GM23248 (cell line): ENCODE results near the gene SLIT3. TPM values are rescaled to one million over a fixed set of nuclear protein-coding genes. Genes with fewer than 3 reads are reported as not detected.

Source experiments
- DNase-seq: peaks from one replicate; pipeline ENCODE4 v3.0.0-alpha.2; 2015
- H2AFZ ChIP-seq: fragments of 200-600 bp; sonication (generic); 2 replicates; pipeline ENCODE4 v1.6.1; 2016; ENCODE audit warnings: antibody characterized with exemption
- H3F3A ChIP-seq: fragments of 200-600 bp; sonication (generic); 2 replicates; pipeline ENCODE4 v1.6.1; 2016; ENCODE audit warnings: mild to moderate bottlenecking, antibody characterized with exemption, mixed run types; ENCODE audit not compliant: insufficient read depth
- H3K27ac ChIP-seq: fragments of 200-600 bp; sonication (generic); 2 replicates; pipeline ENCODE4 v1.5.1; 2016; ENCODE audit warnings: mild to moderate bottlenecking
- H3K27me3 ChIP-seq: fragments of 200-600 bp; sonication (generic); replicated peaks from 2 replicates; pipeline ENCODE4 v1.6.1; 2016; ENCODE audit warnings: mild to moderate bottlenecking; ENCODE audit not compliant: insufficient read depth
- H3K36me3 ChIP-seq: fragments of 200-600 bp; sonication (generic); 2 replicates; pipeline ENCODE4 v1.6.1; 2016; ENCODE audit warnings: low read depth, mild to moderate bottlenecking
- H3K4me1 ChIP-seq: fragments of 200-600 bp; sonication (generic); 2 replicates; pipeline ENCODE4 v1.6.1; 2016; ENCODE audit warnings: mild to moderate bottlenecking; ENCODE audit not compliant: insufficient read depth
- H3K4me2 ChIP-seq: fragments of 200-600 bp; sonication (generic); one replicate; pipeline ENCODE4 v1.6.1; 2016; ENCODE audit warnings: mild to moderate bottlenecking; ENCODE audit not compliant: unreplicated experiment
- H3K4me3 ChIP-seq: fragments of 200-600 bp; sonication (generic); 2 replicates; pipeline ENCODE4 v1.5.1; 2016; ENCODE audit warnings: mild to moderate bottlenecking
- H3K79me2 ChIP-seq: fragments of 200-600 bp; sonication (generic); 2 replicates; pipeline ENCODE4 v1.6.1; 2016; ENCODE audit warnings: mild to moderate bottlenecking; ENCODE audit not compliant: insufficient read depth
- H3K9ac ChIP-seq: fragments of 200-600 bp; sonication (generic); 2 replicates; pipeline ENCODE4 v1.6.1; 2016; ENCODE audit warnings: mild to moderate bottlenecking
- H3K9me2 ChIP-seq: fragments of 200-600 bp; sonication (generic); 2 replicates; pipeline ENCODE4 v1.6.1; 2016; ENCODE audit warnings: mixed run types, mild to moderate bottlenecking, moderate library complexity; ENCODE audit not compliant: insufficient read depth
- H3K9me3 ChIP-seq: fragments of 200-600 bp; sonication (generic); one replicate; pipeline ENCODE4 v1.6.1; 2017; ENCODE audit warnings: low read depth
- H4K20me1 ChIP-seq: fragments of 200-600 bp; sonication (generic); 2 replicates; pipeline ENCODE4 v1.6.0; 2016; ENCODE audit not compliant: insufficient read depth
- EZH2 ChIP-seq: fragments of 200-600 bp; sonication (generic); IDR thresholded peaks from 2 replicates; pipeline ENCODE4 v1.6.1; 2018; ENCODE audit warnings: antibody characterized with exemption, mild to moderate bottlenecking; ENCODE audit not compliant: insufficient read depth, poor library complexity, severe bottlenecking
- EZH2phosphoT487 ChIP-seq: fragments of 200-600 bp; sonication (generic); IDR thresholded peaks from 2 replicates; pipeline ENCODE4 v1.6.1; 2018; ENCODE audit warnings: antibody characterized with exemption, moderate library complexity, mild to moderate bottlenecking, low read depth; ENCODE audit not compliant: insufficient read depth
- whole genome bisulfite sequencing, 2 experiments: methylation state at CpG; one replicate each; pipeline ENCODE4 v1.1.6; 2015 to 2017; ENCODE audit warnings: low lambda C conversion rate in 2 of 2, low coverage in 1 of 2; ENCODE audit errors: missing lambda C conversion rate in 2 of 2; 5-methylcytosine and 5-hydroxymethylcytosine counted together
- in situ Hi-C: fragments of 300-500 bp; cut with MboI; formaldehyde crosslinking; loops from 2 replicates; pipeline ENCODE4 v1.15.0; 2020
- polyA plus RNA-seq: library from polyadenylated mRNA; unstranded; fragments of >200 nt; fragmentation: Nextera tagmentation; extraction: Ambion mirVana; gene quantifications from 2 replicates; pipeline ENCODE4 v1.2.1, GENCODE V29; 2016
- total RNA-seq: library from RNA; depleted of rRNA; stranded (reverse); fragments of >200 nt; shearing (Covaris generic); gene quantifications from 2 replicates; pipeline ENCODE4 v1.2.3, GENCODE V29; 2014

SLIT3 gene
- total and polyA plus RNA-seq, 2 experiments from 2014 or later, result 61.9 to 100 TPM

DNA sequence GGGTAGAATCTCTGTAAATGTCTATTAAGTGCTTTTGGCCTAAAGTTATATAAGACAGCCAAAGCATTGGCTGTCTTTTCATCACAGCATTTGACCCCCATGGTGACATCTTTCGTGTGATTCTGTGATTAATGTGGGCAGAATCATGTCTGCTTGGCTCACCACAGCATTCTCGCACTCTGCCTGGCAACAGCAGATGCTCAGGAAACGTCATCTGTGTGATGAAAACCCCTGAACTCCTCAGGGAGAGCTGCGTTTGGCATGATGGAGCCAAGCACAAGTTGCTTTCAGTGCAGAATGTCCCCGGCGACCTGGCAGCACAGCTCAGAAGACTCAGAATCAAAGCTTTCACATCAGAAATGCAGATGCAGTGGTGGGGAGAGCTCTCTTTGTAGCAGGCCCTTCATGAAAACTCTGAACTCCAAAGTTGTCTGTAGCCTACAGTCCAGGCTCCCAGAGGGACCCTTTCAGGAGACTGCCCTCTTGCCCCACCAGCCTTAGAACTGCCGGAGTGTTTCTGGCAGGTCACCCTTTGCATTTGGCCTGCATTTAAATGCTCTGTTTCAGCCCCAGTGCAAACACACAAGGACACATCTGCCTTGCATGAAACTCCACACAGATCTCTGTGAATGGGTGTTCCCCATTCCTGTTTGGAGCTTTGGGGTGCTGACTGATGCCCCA lies 566.2 kb downstream of the SLIT3 start:
- peak; percentile 88 for DNase-seq
- 16 to 25% methylated on average over 7 of the region's 7 CpGs for WGBS, 2 experiments
- Histone ChIP-seq H3K79me2 (no peaks in the 10 kb centered on the region), H3K9ac (no peak overlapping the region; the same call in 1 of the 2 replicates), H3F3A (no peaks in the 10 kb centered on the region), H3K9me3 (no peaks in the 10 kb centered on the region), H3K27me3 (no peaks in the 10 kb centered on the region), H3K4me2 (no peak overlapping the region), H3K4me3 (no peak overlapping the region), H3K36me3 (no peaks in the 10 kb centered on the region; the same call in 1 of the 2 replicates), H3K9me2 (no peaks in the 10 kb centered on the region), H4K20me1 (no peaks in the 10 kb centered on the region), H3K4me1 (peaks cover 9% of the 10 kb centered on the region; the same call in 1 of the 2 replicates), H2AFZ (no peak overlapping the region), H3K27ac (peak overlapping the region; percentile 38; the same call in 1 of the 2 replicates)
- TF ChIP-seq EZH2, result no peak
- TF ChIP-seq EZH2phosphoT487, result no peak
- in situ Hi-C loops, result no loop called here

DNA sequence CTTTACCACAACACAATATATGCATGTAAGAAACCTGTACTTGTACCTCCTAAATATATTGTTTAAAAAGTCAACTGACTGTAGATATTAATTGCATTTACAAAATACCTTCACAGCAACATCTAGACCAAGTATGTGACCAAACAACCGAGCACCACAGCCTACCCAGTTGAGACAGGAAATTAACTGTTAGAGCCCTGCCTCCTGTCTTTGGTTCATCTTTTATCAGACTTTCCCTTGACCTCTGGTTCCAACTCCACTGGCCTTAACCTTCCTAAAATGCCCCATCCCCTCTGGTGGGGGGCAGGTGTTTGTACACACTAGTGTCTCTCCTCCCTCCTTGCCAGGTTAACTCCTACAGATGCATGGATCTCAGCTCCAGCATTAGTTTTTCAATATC lies 566.8 kb downstream of the SLIT3 start:
- no peak for DNase-seq
- no peak overlapping the region for H3K4me2 ChIP-seq
- H3K4me3 ChIP-seq, result no peak overlapping the region
- H2AFZ ChIP-seq, result no peak overlapping the region
- H3K27me3 ChIP-seq, result no peaks in the 10 kb centered on the region
- peaks cover 9% of the 10 kb centered on the region; the same call in 1 of the 2 replicates for H3K4me1 ChIP-seq
- H3K9me2 ChIP-seq, result no peaks in the 10 kb centered on the region
- no peaks in the 10 kb centered on the region for H3F3A ChIP-seq
- in situ Hi-C loops, result no loop called here
- 56 to 76% methylated on average over 1 of the region's 1 CpG for WGBS, 2 experiments
- no peaks in the 10 kb centered on the region for H4K20me1 ChIP-seq
- no peaks in the 10 kb centered on the region; the same call in none of the 2 replicates for H3K36me3 ChIP-seq
- H3K9me3 ChIP-seq, result no peaks in the 10 kb centered on the region
- peak overlapping the region; percentile 38; the same call in 1 of the 2 replicates for H3K27ac ChIP-seq
- TF ChIP-seq EZH2 (no peak), EZH2phosphoT487 (no peak)
- no peaks in the 10 kb centered on the region for H3K79me2 ChIP-seq
- no peak overlapping the region for H3K9ac ChIP-seq

GRCh38 chr5:168728546-168729211 lies 572.3 kb downstream of the SLIT3 start:
- Histone ChIP-seq H3F3A (no peaks in the 10 kb centered on the region), H4K20me1 (no peaks in the 10 kb centered on the region), H3K9me3 (no peaks in the 10 kb centered on the region), H3K27ac (no peak overlapping the region), H3K9me2 (no peaks in the 10 kb centered on the region), H3K36me3 (peaks cover 5% of the 10 kb centered on the region; the same call in 1 of the 2 replicates), H3K4me2 (no peak overlapping the region), H2AFZ (no peak overlapping the region), H3K4me3 (no peak overlapping the region), H3K79me2 (no peaks in the 10 kb centered on the region), H3K27me3 (no peaks in the 10 kb centered on the region), H3K9ac (no peak overlapping the region), H3K4me1 (no peaks in the 10 kb centered on the region)
- WGBS, 2 experiments, result 94 to 100% methylated on average over 1 of the region's 1 CpG
- in situ Hi-C loops, result no loop called here
- DNase-seq, result no peak
- TF ChIP-seq EZH2 (no peak), EZH2phosphoT487 (no peak)

DNA sequence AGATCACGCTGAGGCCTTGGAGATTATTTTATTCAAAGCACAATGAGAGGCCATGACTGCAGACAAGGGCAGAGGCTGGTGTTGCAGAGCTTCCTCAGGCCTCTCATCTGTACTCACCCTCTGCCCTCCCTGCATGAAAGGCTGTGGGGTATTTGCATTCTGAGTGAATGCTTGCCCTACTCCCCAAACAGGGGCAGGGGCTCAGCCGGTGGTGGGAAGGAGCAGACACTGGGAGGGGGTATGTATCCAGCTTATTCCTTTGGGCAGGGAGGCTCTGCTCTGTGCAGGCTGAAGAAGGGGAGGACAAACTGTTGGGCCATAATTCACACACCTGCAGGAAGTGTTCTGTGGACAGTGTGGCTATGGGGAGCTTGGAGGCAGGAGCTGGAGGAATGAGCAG lies 573.4 kb downstream of the SLIT3 start:
- Histone ChIP-seq H3K4me2 (no peak overlapping the region), H3K27ac (no peak overlapping the region), H3K27me3 (no peaks in the 10 kb centered on the region), H3K79me2 (no peaks in the 10 kb centered on the region), H4K20me1 (no peaks in the 10 kb centered on the region), H3F3A (no peaks in the 10 kb centered on the region), H3K4me1 (no peaks in the 10 kb centered on the region), H3K9ac (no peak overlapping the region), H3K4me3 (no peak overlapping the region), H2AFZ (no peak overlapping the region), H3K9me3 (no peaks in the 10 kb centered on the region), H3K9me2 (no peaks in the 10 kb centered on the region), H3K36me3 (peaks cover 5% of the 10 kb centered on the region; the same call in 1 of the 2 replicates)
- in situ Hi-C loops, result no loop called here
- TF ChIP-seq EZH2, result no peak
- no peak for TF ChIP-seq EZH2phosphoT487
- DNase-seq, result no peak
- WGBS, 2 experiments, result 57 to 80% methylated on average over 2 of the region's 2 CpGs
